Umbilical cord (tissue), 2 donors: ENCODE data around the gene SH3BP2. TPM values are rescaled to one million over a fixed set of nuclear protein-coding genes. Genes with fewer than 3 reads are reported as not detected.

Experiments
- DNase-seq: peaks from one replicate; pipeline ENCODE4 v3.0.0-alpha.2; 2015; ENCODE audit warnings: low spot score
- total RNA-seq: library from RNA; depleted of rRNA; stranded (reverse); fragments of >200 nt; gene quantifications from one replicate; pipeline ENCODE4 v1.2.3, GENCODE V29; 2014; ENCODE audit warnings: low replicate concordance; ENCODE audit not compliant: insufficient read depth

SH3BP2 gene
- total RNA-seq, 1 donor from 2014 or later = 41.2 TPM

- no peak for DNase-seq
These were observed 24.9 kb downstream of the SH3BP2 start for GRCh38 chr4:2817701-2818350.

- no peak for DNase-seq
These were observed 25.6 kb downstream of the SH3BP2 start for GRCh38 chr4:2818351-2818939.

- no peak for DNase-seq
These were observed 26.6 kb downstream of the SH3BP2 start for GRCh38 chr4:2819244-2820215.

GRCh38 chr4:2820216-2820982, 27.5 kb downstream of the SH3BP2 start:
- DNase-seq = no peak

GRCh38 chr4:2822461-2823300, 29.8 kb downstream of the SH3BP2 start:
- DNase-seq = no peak

- DNase-seq = no peak
These were observed 30.4 kb downstream of the SH3BP2 start for GRCh38 chr4:2823301-2823670.

GRCh38 chr4:2823671-2824328, 30.9 kb downstream of the SH3BP2 start:
- no peak for DNase-seq

- no peak for DNase-seq
These were observed 31.5 kb downstream of the SH3BP2 start for GRCh38 chr4:2824329-2824835.

GRCh38 chr4:2824836-2825381, 32.0 kb downstream of the SH3BP2 start:
- DNase-seq = no peak

GRCh38 chr4:2825740-2826139, 32.9 kb downstream of the SH3BP2 start:
- DNase-seq = no peak

GRCh38 chr4:2827071-2827873, 34.4 kb downstream of the SH3BP2 start:
- no peak for DNase-seq

- DNase-seq = no peak
These were observed 35.2 kb downstream of the SH3BP2 start for GRCh38 chr4:2827874-2828751.

GRCh38 chr4:2828758-2829181, 35.9 kb downstream of the SH3BP2 start:
- no peak for DNase-seq

GRCh38 chr4:2829321-2829932, 36.5 kb downstream of the SH3BP2 start:
- no peak for DNase-seq

GRCh38 chr4:2829933-2830451, 37.1 kb downstream of the SH3BP2 start:
- DNase-seq = no peak

- no peak for DNase-seq
These were observed 38.0 kb downstream of the SH3BP2 start for GRCh38 chr4:2830632-2831610.
